Stimulated activated CD4-positive, alpha-beta T cell treated with anti-CD3 and anti-CD28 coated beads, Interleukin-12 subunit alpha, Interleukin-12 subunit beta, amount 100 ng/mL, for 48 hours (primary cell): ENCODE measurements around the gene FAM227A.
A peak's percentile ranks its signal among the peaks of the same experiment; 100 is the strongest.
"Not testable (repeated sequence)": the region's sequence is repeated elsewhere in the genome, so short reads cannot be mapped to it uniquely, and the experiment has no call there.

Experiments
- DNase-seq, 3 donors: peaks; one replicate each; pipeline ENCODE4 v3.0.0-alpha.2; 2020; ENCODE audit warnings: low read depth in 2 of 3, low spot score in 1 of 3

Gene FAM227A

DNA sequence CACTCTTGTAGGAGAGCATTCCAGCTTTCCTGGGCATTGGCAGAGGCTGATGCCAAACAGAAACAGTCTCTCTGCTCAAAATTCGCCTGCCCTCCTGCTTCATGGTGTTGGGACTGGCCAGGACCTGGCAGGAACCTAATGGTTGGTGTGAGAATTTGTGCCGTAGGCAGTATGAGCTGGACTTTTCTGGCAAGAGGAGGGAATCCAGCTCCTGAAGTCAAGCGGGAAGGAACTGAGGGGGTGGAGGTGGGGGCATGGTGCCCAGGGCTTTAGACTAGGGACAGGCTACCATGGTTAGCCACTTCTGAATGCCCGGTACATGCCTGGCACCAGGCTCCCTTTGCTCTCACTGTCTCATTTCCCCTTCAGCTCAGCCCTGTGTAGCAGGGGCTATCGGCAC lies 18.7 kb upstream of the FAM227A start:
- DNase-seq: no peak

GRCh38 chr22:38657045-38657909 lies 1.1 kb upstream of the FAM227A start:
- DNase-seq: peak in 2 of 3 donors; percentile 25 to 30

- no peak for DNase-seq
Observed at GRCh38 chr22:38655519-38656255, 505 bp downstream of the FAM227A start.

DNA sequence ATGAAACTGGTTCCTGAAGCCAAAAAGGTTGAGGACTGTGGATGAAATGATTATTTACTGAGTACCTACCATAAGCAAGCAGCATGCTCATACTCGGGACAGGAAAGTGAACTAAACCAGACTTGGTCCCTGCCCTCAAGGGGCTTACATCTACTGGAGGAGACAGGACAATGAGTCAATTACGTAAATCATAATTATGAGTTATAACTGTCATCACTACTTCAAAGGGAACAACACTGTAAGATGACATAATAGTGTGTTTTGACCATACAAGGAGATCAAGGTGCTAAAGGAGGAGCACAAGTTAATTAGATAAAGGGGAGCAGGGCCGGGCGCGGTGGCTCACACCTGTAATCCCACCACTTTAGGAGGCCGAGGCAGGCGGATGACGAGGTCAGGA lies 2.5 kb downstream of the FAM227A start:
- no peak for DNase-seq

GRCh38 chr22:38652859-38653258 lies 3.3 kb downstream of the FAM227A start:
- no peak for DNase-seq

DNA sequence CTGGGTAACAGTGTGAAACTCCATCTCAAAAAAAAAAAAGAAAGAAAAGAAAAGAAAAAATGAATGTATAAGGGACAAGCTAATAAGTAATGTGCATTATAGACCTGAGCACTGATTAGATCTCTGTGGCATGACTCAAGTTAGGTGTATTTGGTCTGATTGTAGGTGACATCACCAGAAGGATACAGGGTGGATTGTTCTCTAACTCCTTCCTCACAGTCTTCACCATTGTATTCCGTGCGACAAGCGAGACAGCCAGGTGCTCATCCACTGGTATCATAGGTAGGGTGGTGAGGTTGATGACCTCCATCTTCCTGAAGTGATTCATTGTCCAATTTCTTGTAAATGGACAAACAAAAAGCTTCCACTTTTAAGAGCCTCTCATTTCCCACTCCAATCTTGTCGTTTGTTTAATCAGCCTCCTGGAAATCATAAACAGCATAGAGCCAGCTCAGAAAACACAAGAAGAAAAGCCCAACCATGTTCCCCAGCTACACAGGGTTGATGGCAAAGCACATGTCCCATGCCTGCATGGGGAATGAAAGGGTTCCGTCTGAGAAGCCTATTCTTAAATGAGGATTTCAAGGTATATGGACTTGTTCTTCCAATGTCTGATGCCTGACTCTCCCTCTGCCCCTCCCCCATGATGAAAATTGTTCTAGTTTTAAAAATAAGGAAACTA lies 6.2 kb downstream of the FAM227A start:
- no peak for DNase-seq

- DNase-seq: no peak
Observed at GRCh38 chr22:38645430-38645829, 10.8 kb downstream of the FAM227A start.

- DNase-seq: not testable (repeated sequence)
Observed at GRCh38 chr22:38644245-38644644, 11.9 kb downstream of the FAM227A start.

DNA sequence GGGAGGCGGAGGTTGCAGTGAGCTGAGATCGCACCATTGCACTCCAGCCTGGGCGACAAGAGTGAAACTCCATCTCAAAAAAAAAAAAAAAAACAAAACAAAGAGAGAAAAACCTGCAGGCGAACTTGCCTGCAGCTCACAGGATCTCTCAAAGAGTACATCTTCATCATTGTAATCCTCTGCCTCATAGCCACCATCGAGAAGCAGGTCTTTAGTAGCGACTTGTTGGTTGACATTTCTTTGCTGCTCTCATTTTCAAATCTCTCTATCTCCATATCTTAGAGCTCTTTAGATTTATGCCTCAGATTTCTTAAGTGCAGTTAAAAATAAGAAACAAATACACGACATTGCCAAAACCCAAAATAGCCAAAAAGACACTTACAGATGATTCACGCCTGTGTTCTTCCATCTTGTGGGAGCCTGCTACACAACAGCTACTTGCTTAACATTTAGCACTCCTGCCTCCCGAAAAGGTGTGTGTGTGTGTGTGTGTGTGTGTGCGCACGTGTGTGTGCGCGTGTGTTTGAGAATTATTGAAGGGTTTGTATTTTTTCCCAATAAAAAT lies 14.6 kb downstream of the FAM227A start:
- no peak for DNase-seq

GRCh38 chr22:38638728-38639127 lies 17.5 kb downstream of the FAM227A start:
- DNase-seq: no peak

- DNase-seq: no peak
Observed at GRCh38 chr22:38638216-38638615, 18.0 kb downstream of the FAM227A start.

GRCh38 chr22:38632528-38632927 lies 23.7 kb downstream of the FAM227A start:
- DNase-seq: no peak

DNA sequence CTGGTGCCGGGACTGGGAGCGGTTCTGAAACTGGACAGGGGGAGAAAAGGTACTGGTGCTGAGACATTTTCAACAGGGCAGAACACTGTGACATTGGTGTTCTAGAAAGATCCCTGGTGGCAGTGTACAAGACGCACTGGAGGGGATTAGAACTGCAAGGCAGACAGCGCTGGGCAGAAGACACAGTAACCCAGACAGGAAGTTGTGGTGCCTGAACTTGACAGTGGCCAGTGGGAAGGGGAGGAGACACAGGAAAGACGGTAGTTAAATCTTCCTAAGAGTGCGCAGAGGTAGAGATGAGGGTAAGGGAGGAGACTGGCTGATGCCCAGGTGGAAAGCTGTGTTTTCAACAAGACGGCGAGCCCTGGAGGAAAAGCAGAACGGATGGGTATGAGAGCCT lies 24.5 kb downstream of the FAM227A start:
- no peak for DNase-seq

- no peak for DNase-seq
Observed at GRCh38 chr22:38629108-38629507, 27.1 kb downstream of the FAM227A start.

DNA sequence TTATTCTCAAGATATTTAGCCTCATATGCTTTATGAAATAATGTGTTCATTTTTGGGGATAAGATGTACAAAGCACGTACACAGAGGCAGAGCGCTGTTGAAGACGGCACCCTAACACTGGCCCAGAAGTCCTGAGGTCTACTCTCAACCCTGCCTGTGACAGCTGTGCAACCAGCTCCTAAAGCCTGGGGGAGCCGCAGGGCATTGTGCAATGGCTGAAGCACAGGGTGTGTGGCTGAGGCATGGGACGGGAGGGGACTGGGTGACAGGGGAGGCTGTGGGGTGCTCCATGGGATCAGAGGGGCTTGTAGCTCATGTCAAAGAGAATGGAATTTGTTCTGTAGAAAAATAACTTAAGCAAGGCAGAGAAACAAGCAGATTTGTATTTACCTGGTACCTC lies 27.7 kb downstream of the FAM227A start:
- DNase-seq: no peak

GRCh38 chr22:38623351-38623750 lies 32.8 kb downstream of the FAM227A start:
- DNase-seq: no peak

DNA sequence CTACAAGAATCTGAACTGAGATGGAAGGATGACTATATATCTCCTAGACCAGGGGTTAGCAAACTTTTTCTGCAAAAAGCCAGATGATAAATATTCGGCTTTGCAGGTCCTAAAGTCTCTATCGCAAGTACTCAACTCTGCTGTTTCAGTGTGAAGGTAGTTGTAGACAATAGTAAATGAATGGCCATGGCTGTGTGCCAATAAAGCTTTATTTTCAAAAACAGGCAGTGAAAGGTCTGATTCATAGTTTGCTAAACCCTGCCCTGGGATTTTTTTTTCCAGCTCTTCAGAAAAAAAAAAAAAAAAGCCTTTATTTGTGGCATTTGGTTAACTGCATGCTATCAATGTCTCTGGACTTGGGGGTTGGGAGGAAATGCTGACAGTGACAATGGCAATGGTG lies 37.5 kb downstream of the FAM227A start:
- DNase-seq: no peak

DNA sequence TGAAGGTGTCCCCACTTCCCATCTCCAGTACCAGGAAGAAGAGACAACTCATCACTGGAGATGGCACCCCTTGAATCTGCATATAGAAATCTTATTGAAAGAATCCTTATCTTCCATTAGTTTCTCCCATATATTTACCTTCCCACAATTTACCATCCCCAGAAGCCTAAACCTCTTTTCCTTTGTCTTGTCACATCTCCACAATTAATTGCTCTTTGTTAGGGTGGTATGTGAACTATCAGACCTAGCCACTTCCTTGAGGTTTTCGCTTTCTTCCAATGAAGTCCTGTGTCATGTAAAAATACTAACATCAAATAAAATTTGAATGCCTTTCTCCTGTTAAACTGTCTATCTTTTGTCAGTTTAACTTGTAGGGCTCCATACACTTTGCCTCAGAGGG lies 37.9 kb downstream of the FAM227A start:
- DNase-seq: no peak

DNA sequence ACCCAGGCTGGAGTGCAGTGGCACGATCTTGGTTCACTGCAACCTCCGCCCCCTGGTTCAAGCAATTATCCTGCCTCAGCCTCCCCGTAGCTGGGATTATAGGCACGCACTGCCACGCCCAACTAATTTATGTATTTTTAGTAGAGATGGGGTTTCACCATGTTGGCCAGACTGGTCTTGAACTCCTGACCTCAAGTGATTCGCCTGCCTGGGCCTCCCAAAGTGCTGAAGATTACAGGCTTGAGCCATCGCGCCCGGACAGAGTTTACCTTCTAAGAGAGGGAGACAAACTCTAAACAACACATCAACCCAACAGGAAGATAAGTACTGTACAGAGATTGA lies 41.2 kb downstream of the FAM227A start:
- DNase-seq: not testable (repeated sequence)

GRCh38 chr22:38614332-38615063 lies 41.7 kb downstream of the FAM227A start:
- DNase-seq: no peak

GRCh38 chr22:38613588-38613987 lies 42.6 kb downstream of the FAM227A start:
- no peak for DNase-seq
